Upper lobe of left lung (tissue), 6 donors: ENCODE data around the gene NDUFS1. TPM values are rescaled to one million over a fixed set of nuclear protein-coding genes. Genes with fewer than 3 reads are reported as not detected.

Source experiments
- ATAC-seq, 2 donors: fragments of 200-7000 bp; cut with Tn5 transposase; one replicate each; pipeline ENCODE4 v1.9.1; 2022; ENCODE audit warnings: mild to moderate bottlenecking in 2 of 2, moderate library complexity in 2 of 2; ENCODE audit not compliant: low FRiP score in 2 of 2
- DNase-seq, 2 donors: peaks; one replicate each; pipeline ENCODE4 v3.0.0-alpha.2; 2019 to 2020
- H3K27ac ChIP-seq, 4 donors: fragments of 200-600 bp; sonication (generic); one replicate each; pipeline ENCODE4 v1.5.1; 2016 to 2019
- H3K27me3 ChIP-seq, 4 donors: fragments of 200-600 bp; sonication (generic); one replicate each; pipeline ENCODE4 v1.5.1; 2017 to 2019
- H3K36me3 ChIP-seq, 4 donors: fragments of 200-600 bp; sonication (generic); one replicate each; pipeline ENCODE4 v1.5.1; 2016 to 2019
- H3K4me1 ChIP-seq, 4 donors: fragments of 200-600 bp; sonication (generic); one replicate each; pipeline ENCODE4 v1.5.1; 2018 to 2019
- H3K4me3 ChIP-seq, 4 donors: fragments of 200-600 bp; sonication (generic); one replicate each; pipeline ENCODE4 v1.5.1; 2017 to 2019; ENCODE audit warnings: mild to moderate bottlenecking in 2 of 4, moderate library complexity in 1 of 4
- H3K9me3 ChIP-seq, 4 donors: fragments of 200-600 bp; sonication (generic); one replicate each; pipeline ENCODE4 v1.5.1; 2018 to 2019
- CTCF ChIP-seq, 6 experiments: fragments of 450-650 bp in 4 of 6; fragments of 200-600 bp in 2 of 6; sonication (generic) in 2 of 6; IDR thresholded peaks; one replicate each; pipeline ENCODE4 v1.5.1; 2016 to 2019; ENCODE audit warnings: antibody characterized with exemption in 6 of 6
- EP300 ChIP-seq, 4 donors: sonication (generic); formaldehyde crosslinking; IDR thresholded peaks; one replicate each; pipeline ENCODE4 v1.5.1; 2017; ENCODE audit warnings: antibody characterized with exemption in 4 of 4, control low read depth in 2 of 4
- POLR2A ChIP-seq, 4 donors: fragments of 450-650 bp; IDR thresholded peaks; one replicate each; pipeline ENCODE4 v1.5.1; 2016 to 2017; ENCODE audit warnings: antibody characterized with exemption in 4 of 4, mild to moderate bottlenecking in 2 of 4
- POLR2AphosphoS5 ChIP-seq, 2 donors: sonication (generic); formaldehyde crosslinking; IDR thresholded peaks; one replicate each; pipeline ENCODE4 v1.5.1; 2017; ENCODE audit warnings: antibody characterized with exemption in 2 of 2
- WGBS, 2 donors: methylation state at CpG; one replicate each; pipeline ENCODE4 v1.1.5; 2017 to 2018; 5-methylcytosine and 5-hydroxymethylcytosine counted together
- total RNA-seq, 6 donors: library from RNA; depleted of rRNA in 4 of 6; stranded (reverse); fragments of >200 nt in 4 of 6; gene quantifications; one replicate each; pipeline versions ENCODE4 v1.1.0 to v1.2.1, GENCODE V29; 2016 to 2021
- donor health status: DM: no; HTN: no; CAD: no; lungs with moderate emphysema.
- donor health status: DM: no; HTN: yes; CAD: no; lungs with severe emphysema.

The NDUFS1 gene
- total RNA-seq, 6 donors from 2014 or later: 27.9 to 64.0 (median 55.7) TPM

DNA sequence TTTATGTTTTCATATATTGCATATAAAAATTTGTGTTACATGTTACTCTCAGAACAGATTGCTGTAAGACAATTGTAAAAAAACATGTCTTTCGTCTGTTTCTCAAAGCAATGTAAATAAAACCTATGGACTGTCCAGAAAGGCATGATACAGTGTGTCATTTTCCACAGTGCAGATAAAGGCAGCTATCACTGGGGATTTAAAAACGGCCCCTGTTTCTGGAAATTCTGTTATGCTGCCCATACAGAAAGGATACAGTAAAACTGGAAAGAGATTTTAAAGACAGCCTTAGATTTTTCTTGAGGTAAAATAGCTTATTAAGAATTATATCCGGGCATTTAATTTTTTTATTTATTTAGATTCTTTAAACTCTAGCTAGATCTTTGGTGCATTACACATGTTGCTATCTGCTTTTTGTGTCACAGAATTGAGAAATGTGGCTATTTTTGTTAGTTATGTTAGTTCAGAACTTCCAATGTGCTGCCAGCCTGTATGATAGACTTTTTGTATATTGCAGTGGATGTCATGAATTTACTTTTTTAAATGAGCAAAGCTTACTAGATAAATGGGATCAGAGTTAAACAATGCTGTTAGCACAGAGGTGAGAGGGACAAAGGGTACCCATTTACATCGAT lies 72.4 kb downstream of the NDUFS1 start:
- 1 to 2% methylated on average over 4 of the region's 4 CpGs for WGBS, 2 donors
- DNase-seq (no peak), ATAC-seq (no peak)
- peaks cover 0 to 12% (median 4%) of the 10 kb centered on the region in 4 donors for H3K36me3 ChIP-seq
- no peaks in the 10 kb centered on the region for H3K27me3 ChIP-seq
- peak overlapping the region; percentile 97 to 100 (median 98) for H3K27ac ChIP-seq
- peak overlapping the region; percentile 10 to 82 (median 78) for H3K4me3 ChIP-seq
- no peaks in the 10 kb centered on the region for H3K9me3 ChIP-seq
- peaks cover 9 to 25% (median 17%) of the 10 kb centered on the region in 4 donors for H3K4me1 ChIP-seq
- TF ChIP-seq EP300 (IDR thresholded peaks at IDR 0.05) (no peak), CTCF (IDR thresholded peaks at IDR 0.05) (no peak), POLR2A (IDR thresholded peaks at IDR 0.05) (no peak), POLR2AphosphoS5 (IDR thresholded peaks at IDR 0.05) (no peak)

DNA sequence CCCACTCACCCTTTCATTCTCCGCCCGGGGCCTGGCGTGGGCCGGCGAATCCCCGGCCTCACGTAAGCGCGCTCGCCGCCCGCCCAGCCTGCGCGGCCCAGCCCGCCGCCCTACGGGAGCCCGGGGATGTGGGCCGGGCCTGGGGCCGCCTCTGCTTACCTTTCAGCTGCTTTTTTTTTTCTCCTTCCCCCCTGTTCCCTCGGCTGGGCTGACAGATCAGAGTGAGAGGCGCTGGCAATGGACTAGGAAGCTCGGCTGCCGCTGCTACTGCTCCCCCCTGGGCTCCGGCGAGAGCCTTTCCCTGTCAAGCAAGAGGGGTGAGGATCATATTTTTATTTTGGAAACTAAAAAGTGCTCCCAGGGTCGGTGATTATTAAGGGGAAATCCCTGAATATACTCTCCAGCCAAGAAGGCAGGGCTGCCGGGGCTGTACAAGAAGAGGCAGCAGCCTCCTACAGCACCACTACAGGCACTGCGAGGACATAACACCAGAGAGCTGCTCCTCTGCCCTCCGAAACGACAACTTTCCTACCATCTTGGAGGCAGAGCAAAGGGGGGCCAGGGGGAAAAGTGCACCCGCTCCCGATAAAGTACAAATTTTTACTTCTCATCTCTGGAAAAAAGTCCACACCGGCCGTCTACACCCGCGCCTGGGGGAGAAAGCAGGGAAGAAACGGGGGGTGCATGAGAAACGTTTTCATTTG lies 73.3 kb downstream of the NDUFS1 start, which contains the start of gene INO80D:
Gene INO80D, minus strand, starts transcription at position 433 of the 704 bp plus-strand sequence. CDS start 23,158 bp downstream, outside the sequence.
- peak within 1 kb of the TSS; percentile 97 to 100 (median 98) for H3K27ac ChIP-seq
- H3K27me3 ChIP-seq: no peaks in the 10 kb centered on the region
- peak within 1 kb of the TSS; percentile 73 to 82 (median 78) for H3K4me3 ChIP-seq
- ATAC-seq (peak; percentile 95 to 97), DNase-seq (peak; percentile 81 to 94)
- 0 to 1% methylated on average over 33 to 36 of the region's 39 CpGs for WGBS, 2 donors
- peaks cover 9 to 25% (median 17%) of the 10 kb centered on the region in 4 donors for H3K4me1 ChIP-seq
- H3K36me3 ChIP-seq: peaks cover 0 to 11% (median 3%) of the 10 kb centered on the region in 4 donors
- no peaks in the 10 kb centered on the region for H3K9me3 ChIP-seq
- peak in 3 of 4 donors; percentile 50 to 81 (median 80) for TF ChIP-seq POLR2A (IDR thresholded peaks at IDR 0.05)
- peak; percentile 25 to 73 for TF ChIP-seq POLR2AphosphoS5 (IDR thresholded peaks at IDR 0.05)
- peak in 5 of 6 experiments; percentile 28 to 63 (median 57) for TF ChIP-seq CTCF (IDR thresholded peaks at IDR 0.05)
- TF ChIP-seq EP300 (IDR thresholded peaks at IDR 0.05): no peak

DNA sequence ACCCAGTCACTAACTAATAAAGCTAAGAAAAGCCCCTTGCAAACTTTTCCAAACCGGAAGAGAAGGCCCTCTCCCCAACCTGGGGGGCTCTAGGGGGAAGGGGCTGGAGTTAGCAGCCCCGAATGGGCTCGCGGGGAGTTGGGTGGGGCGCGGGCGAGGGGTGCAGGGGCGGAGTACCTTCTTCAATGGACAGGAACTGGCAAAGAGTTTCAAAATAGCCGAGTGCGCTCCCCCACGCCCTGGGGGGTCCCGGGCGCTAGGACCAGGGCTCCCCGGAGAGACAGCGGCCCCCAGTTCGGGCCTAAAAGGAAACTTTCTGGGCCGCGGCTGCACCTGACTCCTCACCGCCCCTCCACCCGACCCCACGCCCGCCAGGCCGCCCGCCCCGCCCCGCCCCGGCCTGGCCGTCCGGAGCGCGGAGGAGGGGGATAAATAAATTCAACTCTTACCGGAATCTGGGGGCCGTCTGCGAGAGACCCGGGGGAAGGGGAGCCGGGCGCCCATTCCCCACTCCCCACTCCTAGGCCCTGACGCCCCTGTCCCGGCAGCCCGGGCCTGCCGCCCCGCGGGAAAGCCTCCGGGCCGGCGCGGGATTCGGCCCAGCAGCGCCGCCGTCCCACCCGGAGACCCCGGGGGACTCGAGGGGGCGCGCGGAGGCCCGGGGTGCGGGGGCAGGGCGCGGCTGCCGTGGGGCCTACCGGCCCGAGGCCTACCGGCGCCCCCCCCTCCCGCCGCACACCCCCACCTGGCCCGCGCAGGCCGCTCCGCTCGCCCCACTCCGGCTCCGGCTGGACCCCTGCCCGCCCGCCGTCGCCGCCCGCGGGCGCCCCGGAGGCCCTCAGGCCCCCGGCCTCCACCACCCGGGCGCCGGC lies 74.1 kb downstream of the NDUFS1 start:
- Histone ChIP-seq H3K4me1 (peaks cover 9 to 25% (median 17%) of the 10 kb centered on the region in 4 donors), H3K4me3 (peak overlapping the region; percentile 73 to 82 (median 78)), H3K9me3 (no peaks in the 10 kb centered on the region), H3K27me3 (no peaks in the 10 kb centered on the region), H3K36me3 (peaks cover 0 to 3% (median 0%) of the 10 kb centered on the region in 4 donors), H3K27ac (peak overlapping the region; percentile 97 to 100 (median 98))
- WGBS, 2 donors: 4% methylated on average over 13 to 16 of the region's 88 CpGs
- peak; percentile 27 to 91 for DNase-seq
- TF ChIP-seq EP300 (IDR thresholded peaks at IDR 0.05) (no peak), POLR2AphosphoS5 (IDR thresholded peaks at IDR 0.05) (no peak), POLR2A (IDR thresholded peaks at IDR 0.05) (no peak), CTCF (IDR thresholded peaks at IDR 0.05) (peak in 1 of 6 experiments; percentile 5)
- ATAC-seq: peak; percentile 47 to 63

GRCh38 chr2:206084439-206084869 lies 74.8 kb downstream of the NDUFS1 start:
- 1 to 2% methylated on average over 9 to 10 of the region's 10 CpGs for WGBS, 2 donors
- TF ChIP-seq EP300 (IDR thresholded peaks at IDR 0.05) (no peak), POLR2A (IDR thresholded peaks at IDR 0.05) (peak in 3 of 4 donors; percentile 46 to 75 (median 68)), CTCF (IDR thresholded peaks at IDR 0.05) (no peak), POLR2AphosphoS5 (IDR thresholded peaks at IDR 0.05) (peak; percentile 71 to 89)
- Histone ChIP-seq H3K27ac (peak overlapping the region; percentile 97 to 100 (median 98)), H3K4me3 (peak overlapping the region; percentile 73 to 82 (median 78)), H3K36me3 (no peaks in the 10 kb centered on the region), H3K4me1 (peaks cover 15 to 25% (median 17%) of the 10 kb centered on the region in 4 donors), H3K9me3 (no peaks in the 10 kb centered on the region), H3K27me3 (no peaks in the 10 kb centered on the region)
- ATAC-seq (peak; percentile 61 to 73), DNase-seq (peak in 1 of 2 donors; percentile 79)
